ENCODE data around the gene PPARG. TPM values are rescaled to one million over a fixed set of nuclear protein-coding genes. Genes with fewer than 3 reads are reported as not detected.
A peak's percentile ranks its signal among the peaks of the same experiment; 100 is the strongest.

PPARG gene
- total RNA-seq, 4 donors from 2014 or later: 20.0 to 64.2 (median 29.6) TPM

DNA sequence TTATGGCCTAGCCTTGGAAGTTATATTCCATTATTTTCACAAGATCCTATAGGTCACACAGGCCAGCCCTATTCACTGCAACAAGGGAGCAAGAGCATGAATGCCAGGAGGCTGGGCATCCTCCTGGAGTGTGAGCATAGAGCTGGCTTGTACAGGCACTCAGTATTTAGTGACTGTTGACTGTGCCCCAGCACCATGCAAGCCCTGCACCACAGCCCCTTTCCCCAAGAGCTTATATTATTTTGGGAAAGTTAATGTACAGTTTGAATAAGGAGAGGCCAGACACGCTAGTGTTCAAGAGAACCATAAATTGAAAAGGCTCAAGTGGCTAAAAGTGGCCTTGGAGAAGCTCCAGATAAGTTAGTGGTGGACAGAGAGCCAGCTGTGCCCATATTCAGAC lies 163.1 kb downstream of the PPARG start:
- Histone ChIP-seq H3K36me3 (no peaks in the 10 kb centered on the region), H3K27ac (no peak overlapping the region), H3K4me3 (no peak overlapping the region), H3K9me3 (peaks cover 0 to 5% (median 0%) of the 10 kb centered on the region in 4 donors), H3K4me1 (no peaks in the 10 kb centered on the region), H3K27me3 (no peaks in the 10 kb centered on the region)
- no peak for DNase-seq (ENCODE audit: low spot score in 2 of 2)
- 87 to 100% methylated on average over 1 of the region's 1 CpG for WGBS, 2 donors
- TF ChIP-seq EP300 (IDR thresholded peaks at IDR 0.05) (no peak), POLR2A (IDR thresholded peaks at IDR 0.05) (no peak)
- TF ChIP-seq, protein P1, sequence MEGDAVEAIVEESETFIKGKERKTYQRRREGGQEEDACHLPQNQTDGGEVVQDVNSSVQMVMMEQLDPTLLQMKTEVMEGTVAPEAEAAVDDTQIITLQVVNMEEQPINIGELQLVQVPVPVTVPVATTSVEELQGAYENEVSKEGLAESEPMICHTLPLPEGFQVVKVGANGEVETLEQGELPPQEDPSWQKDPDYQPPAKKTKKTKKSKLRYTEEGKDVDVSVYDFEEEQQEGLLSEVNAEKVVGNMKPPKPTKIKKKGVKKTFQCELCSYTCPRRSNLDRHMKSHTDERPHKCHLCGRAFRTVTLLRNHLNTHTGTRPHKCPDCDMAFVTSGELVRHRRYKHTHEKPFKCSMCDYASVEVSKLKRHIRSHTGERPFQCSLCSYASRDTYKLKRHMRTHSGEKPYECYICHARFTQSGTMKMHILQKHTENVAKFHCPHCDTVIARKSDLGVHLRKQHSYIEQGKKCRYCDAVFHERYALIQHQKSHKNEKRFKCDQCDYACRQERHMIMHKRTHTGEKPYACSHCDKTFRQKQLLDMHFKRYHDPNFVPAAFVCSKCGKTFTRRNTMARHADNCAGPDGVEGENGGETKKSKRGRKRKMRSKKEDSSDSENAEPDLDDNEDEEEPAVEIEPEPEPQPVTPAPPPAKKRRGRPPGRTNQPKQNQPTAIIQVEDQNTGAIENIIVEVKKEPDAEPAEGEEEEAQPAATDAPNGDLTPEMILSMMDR (IDR thresholded peaks at IDR 0.05): no peak

DNA sequence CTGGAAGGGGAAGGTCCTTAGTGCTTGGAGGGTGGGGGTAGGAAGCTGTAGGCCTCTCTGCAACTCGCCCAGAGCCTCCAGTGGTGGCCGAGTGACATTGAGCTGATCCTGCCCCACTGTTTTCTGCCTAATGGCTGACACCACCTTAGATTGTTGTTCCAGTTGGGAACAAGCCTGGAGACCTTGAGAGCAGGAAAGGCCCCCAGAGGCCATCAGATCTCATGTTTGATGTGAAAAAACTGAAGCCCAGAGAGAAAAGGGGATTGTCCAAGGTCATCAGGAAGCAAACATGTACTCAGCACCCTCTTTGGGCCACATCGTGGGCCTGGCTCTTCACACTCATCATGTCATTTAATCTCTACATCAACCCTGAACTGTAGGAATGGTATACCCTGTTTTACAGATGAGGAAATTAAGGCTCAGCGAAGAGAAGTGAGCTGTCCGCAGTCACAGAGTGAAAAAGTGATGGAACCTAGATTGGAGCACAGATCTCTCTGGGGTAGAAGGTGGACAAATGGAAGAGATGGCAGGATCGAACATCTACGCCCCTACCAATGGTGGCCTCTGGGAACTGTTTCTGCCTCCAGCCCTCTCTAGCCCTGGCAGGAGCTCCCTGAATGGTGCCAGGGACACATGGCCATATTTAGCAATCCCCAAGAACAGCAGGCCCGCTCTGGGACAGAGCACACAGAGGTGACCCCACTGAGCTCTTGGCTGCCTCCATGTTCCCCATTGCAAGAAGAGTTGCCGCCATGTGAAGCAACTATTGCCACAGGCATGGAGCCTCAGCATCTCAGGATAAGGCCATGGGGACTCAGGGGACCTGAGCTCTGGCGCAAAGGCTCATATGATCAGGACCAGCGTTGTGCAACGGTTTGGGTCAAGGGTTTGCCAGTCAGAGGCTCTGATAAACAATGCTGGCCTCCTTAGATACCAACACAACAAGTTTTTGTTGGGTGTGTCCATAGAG lies 163.8 kb downstream of the PPARG start:
- no peak for DNase-seq (ENCODE audit: low spot score in 2 of 2)
- no peaks in the 10 kb centered on the region for H3K27me3 ChIP-seq
- no peaks in the 10 kb centered on the region for H3K4me1 ChIP-seq
- H3K4me3 ChIP-seq: no peak overlapping the region
- TF ChIP-seq POLR2A (IDR thresholded peaks at IDR 0.05): no peak
- peak in 1 of 2 donors; percentile 23 for TF ChIP-seq EP300 (IDR thresholded peaks at IDR 0.05)
- TF ChIP-seq, protein P1 (IDR thresholded peaks at IDR 0.05): no peak
- no peaks in the 10 kb centered on the region for H3K36me3 ChIP-seq
- no peak overlapping the region for H3K27ac ChIP-seq
- peaks cover 0 to 5% (median 0%) of the 10 kb centered on the region in 4 donors for H3K9me3 ChIP-seq
- WGBS, 2 donors: 90 to 91% methylated on average over 12 of the region's 12 CpGs

GRCh38 chr3:12454076-12454815 lies 165.4 kb downstream of the PPARG start:
- Histone ChIP-seq H3K9me3 (peaks cover 0 to 5% (median 0%) of the 10 kb centered on the region in 4 donors), H3K4me1 (no peaks in the 10 kb centered on the region), H3K27me3 (no peaks in the 10 kb centered on the region), H3K27ac (no peak overlapping the region), H3K36me3 (no peaks in the 10 kb centered on the region), H3K4me3 (no peak overlapping the region)
- WGBS, 2 donors: 58 to 64% methylated on average over 6 of the region's 6 CpGs
- DNase-seq (ENCODE audit: low spot score in 2 of 2): no peak
- no peak for TF ChIP-seq EP300 (IDR thresholded peaks at IDR 0.05)
- TF ChIP-seq POLR2A (IDR thresholded peaks at IDR 0.05): no peak
- TF ChIP-seq, protein P1 (IDR thresholded peaks at IDR 0.05): no peak

- WGBS, 2 donors: 67 to 84% methylated on average over 2 of the region's 2 CpGs
These were observed 165.9 kb downstream of the PPARG start for GRCh38 chr3:12454816-12455121.

More at GRCh38 chr3:12454816-12455121, 165.9 kb downstream of the PPARG start:
- no peak overlapping the region for H3K4me3 ChIP-seq
- H3K27ac ChIP-seq: no peak overlapping the region
- H3K9me3 ChIP-seq: peaks cover 0 to 5% (median 0%) of the 10 kb centered on the region in 4 donors
- TF ChIP-seq, protein P1 (IDR thresholded peaks at IDR 0.05): no peak
- TF ChIP-seq POLR2A (IDR thresholded peaks at IDR 0.05) (no peak), EP300 (IDR thresholded peaks at IDR 0.05) (no peak)
- no peaks in the 10 kb centered on the region for H3K4me1 ChIP-seq
- no peaks in the 10 kb centered on the region for H3K27me3 ChIP-seq
- DNase-seq (ENCODE audit: low spot score in 2 of 2): no peak
- no peaks in the 10 kb centered on the region for H3K36me3 ChIP-seq
